Right ventricle myocardium superior (tissue), 1 donor: Measurements from ENCODE around the gene NTPCR. TPM values are rescaled to one million over a fixed set of nuclear protein-coding genes. Genes with fewer than 3 reads are reported as not detected.
A peak's percentile ranks its signal among the peaks of the same experiment; 100 is the strongest.

Experiments used
- ATAC-seq: fragments of 200-7000 bp; cut with Tn5 transposase; one replicate; pipeline ENCODE4 v1.9.1; 2020; ENCODE audit warnings: mild to moderate bottlenecking; ENCODE audit not compliant: poor library complexity
- DNase-seq: peaks from one replicate; pipeline ENCODE4 v3.0.0-alpha.2; 2020
- intact Hi-C: fragments of 100-400 bp; cut with DNase I; formaldehyde crosslinking; loops from one replicate; pipeline ENCODE4 v1.11.2; 2022
- total RNA-seq: library from RNA; stranded (reverse); fragmentation: NEBNext Ultra II Directional; extraction: Animal tissue kit (Norgen Biotek cat#: 25700); gene quantifications from one replicate; pipeline ENCODE4 v1.2.1, GENCODE V29; 2021
- donor health status: DM: no; HTN: yes; CAD: no; lungs with severe emphysema.

The NTPCR gene
- total RNA-seq, 1 donor from 2014 or later, result 56.9 TPM

DNA sequence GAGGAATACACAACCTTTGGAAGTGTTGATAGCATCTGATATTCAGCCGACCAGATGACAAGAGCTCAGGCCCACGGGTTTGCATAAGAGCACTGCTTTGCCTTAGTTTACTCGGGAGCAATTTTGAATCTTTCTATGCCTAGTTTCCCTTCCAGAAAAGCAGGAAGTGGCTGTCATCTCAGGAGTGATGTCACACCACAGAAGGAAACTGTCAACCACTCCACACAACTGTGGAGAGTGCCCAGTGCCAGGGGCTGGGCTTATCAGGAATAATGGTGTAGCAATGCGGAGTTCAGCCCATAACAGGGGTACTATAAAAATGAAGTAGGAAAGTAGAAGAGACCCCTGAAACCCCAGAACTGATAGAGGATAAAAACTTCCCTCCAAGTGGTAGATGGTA, 28.4 kb downstream of the NTPCR start:
- intact Hi-C loops, result no loop called here
- no peak for DNase-seq
- ATAC-seq, result no peak

DNA sequence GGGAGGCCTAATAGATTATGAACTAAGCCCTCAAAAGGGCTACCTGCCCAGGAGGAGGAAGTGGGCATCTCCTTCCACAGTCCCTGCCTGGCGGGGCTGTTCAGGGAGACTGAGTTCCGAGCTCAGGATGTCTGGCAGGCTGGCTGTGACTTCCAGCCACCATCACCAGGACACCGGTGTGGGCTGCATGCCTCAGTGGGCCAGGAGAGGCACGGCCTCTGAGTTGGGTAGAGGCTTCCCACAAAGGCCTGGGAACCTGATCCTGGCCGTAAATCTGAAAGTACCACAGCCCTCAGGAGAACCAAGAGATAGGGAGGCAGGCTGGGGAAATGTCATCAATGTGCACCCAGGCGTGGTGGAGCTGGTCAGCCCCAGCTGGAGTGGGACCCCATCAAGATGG, 29.1 kb downstream of the NTPCR start:
- ATAC-seq (no peak), DNase-seq (no peak)
- intact Hi-C loops, result no loop called here

DNA sequence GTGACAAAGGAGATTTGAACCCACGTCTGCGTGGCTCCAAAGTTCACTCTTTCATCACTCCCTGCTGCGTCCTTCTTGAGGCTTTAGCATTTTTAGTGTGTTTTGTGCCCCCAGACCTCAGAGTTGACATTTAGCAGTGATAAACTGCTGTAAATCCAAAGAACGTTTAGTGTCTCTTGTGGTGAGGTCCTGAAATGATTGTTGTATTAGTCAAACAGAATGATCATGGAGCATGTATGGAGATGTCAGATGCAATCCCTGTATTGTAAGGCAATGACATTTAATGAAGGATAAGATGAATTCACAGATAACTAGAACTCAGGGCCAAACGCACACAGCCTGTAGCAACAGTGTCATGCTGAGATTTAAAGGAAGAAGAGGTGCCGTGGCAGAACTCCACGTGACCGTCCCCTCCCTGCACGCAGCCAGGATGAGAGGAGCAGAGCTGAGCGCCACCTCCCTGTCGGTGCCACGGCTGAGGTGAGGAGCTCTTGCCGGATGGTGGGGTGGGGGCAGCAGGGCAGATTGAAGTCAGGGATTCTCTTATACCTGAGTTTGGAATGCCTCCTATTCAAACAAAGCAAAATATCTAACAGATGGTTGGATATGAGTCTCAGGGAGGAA, 30.1 kb downstream of the NTPCR start:
- intact Hi-C loops, result no loop called here
- DNase-seq, result no peak
- ATAC-seq, result no peak

DNA sequence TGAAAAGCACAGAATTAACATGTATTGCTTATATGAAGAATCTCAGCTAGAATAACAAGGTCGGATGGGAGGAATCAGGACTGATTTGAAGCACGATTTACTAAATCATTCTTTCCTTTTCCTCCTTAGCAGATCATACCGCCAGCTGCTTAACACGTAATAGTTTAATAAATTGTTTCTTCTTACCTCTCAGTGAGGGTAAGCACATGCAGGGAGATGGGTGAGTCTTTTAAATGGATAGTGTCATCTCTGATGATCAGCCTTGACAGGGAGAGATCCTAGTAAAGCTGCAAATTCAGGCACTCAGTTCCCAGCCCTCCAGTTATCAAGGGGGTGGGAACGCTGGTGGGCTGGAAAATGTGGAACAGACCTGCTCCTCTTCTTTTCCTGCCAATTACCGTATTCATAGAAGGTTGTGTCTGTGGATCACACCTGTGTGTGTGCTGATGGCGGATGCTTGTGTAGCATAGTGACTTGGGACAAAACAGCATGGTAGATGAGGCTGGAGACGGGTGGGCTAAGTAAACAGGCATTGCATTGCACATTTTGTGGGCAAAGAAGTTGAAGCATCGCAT, 30.7 kb downstream of the NTPCR start:
- intact Hi-C loops, result no loop called here

DNA sequence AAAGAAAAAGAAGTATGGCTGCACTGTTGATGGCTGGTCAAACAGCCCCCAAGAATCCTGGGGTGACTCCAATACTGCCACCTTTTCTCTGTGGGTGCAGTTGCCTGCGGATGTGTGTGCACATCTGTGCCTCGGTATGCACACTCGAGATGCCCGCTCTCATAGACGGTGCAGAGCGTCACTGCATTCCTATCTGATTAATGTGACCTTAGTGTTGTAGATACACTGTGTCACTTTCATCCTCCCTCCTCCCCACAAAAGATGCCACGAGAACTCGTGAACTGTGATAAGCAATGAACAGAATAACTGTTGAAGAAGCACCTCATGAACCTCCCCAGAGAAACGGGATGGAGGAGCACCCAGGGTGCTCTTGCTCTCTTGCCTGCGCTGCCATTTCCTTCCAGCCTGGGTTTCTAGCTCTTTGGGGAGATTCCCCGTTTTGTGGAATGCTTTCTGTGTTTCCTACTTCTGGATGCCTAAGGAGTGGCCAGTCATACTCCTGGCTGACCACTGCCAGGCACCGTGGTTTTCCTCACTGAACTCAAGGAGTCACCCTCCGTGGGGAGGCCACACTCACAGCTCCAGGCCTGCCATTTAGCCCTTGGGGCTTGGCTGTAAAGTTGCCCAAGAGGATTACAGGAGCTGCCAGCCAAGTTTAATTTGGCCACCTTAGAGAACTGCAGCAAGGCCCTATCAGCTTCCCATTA, 32.0 kb downstream of the NTPCR start:
- DNase-seq, result no peak
- intact Hi-C loops, result no loop called here
- peak; percentile 44 for ATAC-seq

More for the DNA sequence above, 30.7 kb downstream of the NTPCR start:
- no peak for DNase-seq
- no peak for ATAC-seq

DNA sequence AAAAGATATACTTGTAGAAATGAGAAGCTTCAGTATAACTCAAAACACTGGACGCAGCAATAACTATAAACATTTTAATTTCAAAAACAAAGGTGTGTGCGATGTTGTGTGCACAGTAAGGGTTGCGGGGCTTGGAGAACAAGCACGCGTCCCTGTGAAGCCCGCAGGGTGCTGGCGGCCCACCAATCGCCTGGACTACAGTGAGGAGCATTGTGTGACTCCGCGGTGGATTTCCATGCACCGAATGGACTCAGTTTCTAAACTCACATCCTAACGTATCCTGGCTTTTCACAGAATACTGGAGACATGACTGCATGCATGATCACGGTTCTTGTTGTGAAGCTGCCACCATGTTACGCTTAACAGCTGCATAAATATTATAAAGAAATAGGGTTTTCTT, 33.0 kb downstream of the NTPCR start:
- intact Hi-C loops, result no loop called here
- DNase-seq, result no peak
- no peak for ATAC-seq

DNA sequence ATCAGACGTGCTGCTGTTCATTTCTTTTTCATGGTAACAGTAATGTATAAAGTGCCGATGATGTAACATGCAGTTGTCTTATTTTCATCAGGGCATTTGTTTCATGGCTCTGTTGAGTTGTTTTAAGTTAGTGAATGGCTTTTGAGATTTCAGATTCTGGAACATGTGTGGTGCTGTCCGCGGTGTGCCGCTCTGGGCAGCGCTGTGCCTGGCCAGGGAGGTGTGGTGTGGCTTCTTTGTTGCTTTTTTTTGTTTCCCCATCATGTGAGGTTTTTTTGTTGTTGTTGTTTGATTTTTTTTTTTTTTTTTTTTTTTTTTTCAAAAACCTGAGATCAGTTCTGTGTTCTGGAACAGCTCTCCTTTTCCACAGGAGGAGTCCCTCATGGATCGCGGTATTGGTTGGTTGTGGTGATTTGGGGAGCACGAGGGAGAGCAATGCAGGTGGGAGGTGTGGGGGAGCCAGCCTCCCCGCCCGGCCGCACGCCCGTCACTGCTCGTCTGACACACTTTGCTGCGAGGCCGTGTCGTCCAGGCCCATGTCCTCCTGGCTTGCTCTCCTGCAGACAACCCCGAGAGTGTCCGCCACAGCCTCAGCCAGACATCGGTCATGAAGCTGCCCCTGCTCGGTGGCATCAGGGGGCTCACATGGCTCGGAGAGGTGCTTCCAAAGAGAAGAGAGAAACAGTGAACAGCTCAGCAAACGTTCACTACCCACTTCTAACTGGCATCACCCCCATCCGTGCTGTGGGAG, 33.6 kb downstream of the NTPCR start:
- intact Hi-C loops, result no loop called here
- no peak for DNase-seq
- ATAC-seq, result no peak

DNA sequence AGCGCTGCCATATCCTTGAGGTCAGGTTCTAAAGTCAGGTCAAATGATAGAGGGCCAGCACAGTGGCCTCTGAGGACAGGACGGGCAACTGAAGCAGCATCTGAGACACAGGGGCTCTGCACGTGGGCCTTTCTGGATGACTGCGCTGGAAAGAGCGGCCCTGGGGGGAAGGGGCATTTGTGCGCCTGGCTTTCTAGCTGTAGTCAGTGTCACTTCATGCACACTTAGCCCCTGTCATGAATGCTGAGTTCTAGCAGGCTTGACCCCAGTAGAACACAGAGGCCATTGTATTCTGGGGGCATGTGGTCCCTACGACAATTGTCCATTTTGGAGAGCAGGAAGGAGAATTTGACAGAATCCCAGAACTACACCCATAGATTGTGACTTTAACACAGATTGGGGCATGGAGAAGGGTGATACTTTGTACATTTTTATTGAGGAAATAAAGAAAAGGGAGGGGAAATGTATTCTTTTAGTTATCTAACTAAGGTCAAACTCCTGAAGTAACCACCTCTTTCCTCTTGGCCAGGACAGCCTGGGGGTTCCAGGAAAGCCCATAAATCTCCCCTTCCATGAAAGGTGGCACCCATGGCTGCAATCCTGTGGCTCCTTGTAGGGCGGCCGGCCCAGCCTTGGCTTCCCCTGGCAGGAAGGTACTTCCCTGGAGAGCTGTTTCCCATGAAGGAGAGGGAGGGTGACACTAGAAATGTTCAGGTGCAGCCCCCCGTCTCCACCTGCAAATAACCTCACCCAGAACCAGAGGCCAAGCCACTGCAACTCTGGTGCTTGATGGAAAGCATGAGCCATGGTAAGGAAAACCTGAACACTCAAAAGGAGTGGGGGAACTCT, 34.4 kb downstream of the NTPCR start:
- DNase-seq (no peak), ATAC-seq (no peak)
- intact Hi-C loops, result no loop called here

DNA sequence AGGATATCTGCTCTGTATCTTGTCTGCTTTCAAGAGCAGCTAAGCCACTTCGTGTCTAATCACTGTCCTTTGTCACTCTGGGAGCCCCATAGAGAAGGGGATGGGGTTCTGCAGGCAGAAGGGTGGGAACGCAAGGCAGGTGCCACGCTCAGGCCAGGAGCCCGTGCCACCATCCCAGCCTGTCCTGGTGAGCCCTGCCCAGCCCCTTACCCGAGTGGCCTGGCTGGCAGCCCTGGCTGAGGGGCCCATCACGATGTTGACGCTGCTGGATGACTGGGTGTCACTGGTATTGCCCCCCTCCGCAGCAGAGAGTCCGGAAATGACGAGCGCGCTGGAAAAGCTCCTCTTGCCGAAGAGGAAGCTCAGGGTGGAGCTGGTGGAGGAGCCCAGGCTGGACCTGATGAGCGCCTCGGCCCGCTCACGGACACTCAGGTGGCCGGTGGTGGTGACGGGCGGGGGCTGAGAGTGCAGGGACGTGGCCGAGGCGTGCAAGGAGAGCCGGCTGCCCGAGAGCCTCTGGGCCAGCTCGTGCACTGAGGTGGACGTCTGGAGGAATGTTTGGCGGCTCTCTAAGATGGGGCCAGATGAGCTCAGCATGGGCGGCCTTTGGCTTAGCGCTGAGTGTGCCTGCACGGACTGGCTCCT, 35.6 kb downstream of the NTPCR start:
- DNase-seq (no peak), ATAC-seq (no peak)
- intact Hi-C loops, result no loop called here

DNA sequence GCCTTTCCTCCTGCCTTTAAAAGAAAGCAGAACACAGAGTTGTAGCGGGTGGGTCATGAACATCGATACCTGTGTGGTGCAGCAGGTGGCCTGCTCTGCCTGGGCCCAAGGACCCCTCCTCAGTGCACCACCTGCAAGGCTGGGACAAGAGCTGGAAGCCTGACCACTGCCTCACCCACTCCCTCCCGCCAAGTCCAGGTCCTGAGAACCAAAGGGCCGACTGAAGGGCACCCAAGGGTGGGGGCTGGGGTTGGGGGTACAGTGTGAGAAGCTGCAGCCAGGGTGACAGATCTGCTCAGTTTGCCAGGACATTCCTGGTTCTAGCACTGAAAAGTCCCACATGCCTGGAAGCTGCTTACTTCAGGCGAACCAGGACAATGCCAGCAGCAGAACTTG, 36.1 kb downstream of the NTPCR start:
- ATAC-seq (peak; percentile 53), DNase-seq (no peak)
- intact Hi-C loops, result no loop called here

DNA sequence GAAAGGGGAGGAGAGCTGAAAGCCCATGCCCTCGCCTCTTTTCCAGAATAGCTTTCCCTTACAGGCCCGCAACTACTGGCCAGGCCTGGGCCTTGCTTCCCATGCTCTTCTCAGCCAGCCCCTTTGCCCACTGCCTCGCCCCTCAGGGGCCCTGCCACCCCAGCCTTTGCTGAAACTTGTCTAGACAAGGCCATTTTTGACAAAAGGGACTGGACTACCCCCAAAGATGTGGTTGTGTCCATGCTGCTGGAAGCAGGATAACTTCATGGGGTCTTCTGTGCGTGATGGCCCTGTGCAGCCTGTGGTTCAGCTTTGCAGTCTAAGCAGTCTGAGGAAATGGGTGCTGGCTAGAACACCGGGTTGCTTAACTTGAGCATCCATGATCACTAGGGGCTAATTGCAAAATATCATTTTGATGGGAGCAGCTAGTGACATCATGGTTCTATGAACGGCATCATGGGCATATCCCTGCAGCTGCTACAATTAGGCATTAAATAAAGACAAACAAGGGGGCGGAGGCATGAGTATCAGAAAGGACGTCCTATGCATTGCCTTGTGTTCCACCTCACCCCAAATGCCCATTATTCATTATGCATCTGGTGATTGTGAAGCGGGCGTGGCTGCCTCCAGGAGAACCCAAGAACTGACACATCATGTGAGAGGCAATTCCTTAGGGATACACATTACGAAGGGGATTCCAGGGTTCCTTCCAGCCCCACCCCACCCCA, 36.8 kb downstream of the NTPCR start:
- intact Hi-C loops, result no loop called here
- DNase-seq (no peak), ATAC-seq (no peak)

DNA sequence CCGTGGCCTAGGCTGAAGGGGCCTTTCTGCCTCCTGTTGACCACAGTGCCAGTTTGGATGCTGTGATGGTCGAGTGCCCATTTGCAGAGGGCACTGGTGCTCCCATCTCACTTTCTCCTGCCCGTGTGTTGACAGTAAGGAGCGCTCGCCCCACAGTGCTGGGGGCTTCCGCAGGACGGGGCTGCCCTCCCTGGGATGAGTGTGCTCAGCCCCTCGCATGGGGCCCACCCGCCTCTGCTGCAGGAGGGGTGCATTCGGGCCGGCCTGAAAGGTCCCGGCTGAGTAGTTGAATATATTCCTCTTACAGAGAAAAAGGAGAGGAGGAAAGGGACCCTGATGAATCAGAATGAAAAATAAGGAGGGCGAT, 37.3 kb downstream of the NTPCR start:
- intact Hi-C loops, result no loop called here
- ATAC-seq, result no peak
- no peak for DNase-seq

DNA sequence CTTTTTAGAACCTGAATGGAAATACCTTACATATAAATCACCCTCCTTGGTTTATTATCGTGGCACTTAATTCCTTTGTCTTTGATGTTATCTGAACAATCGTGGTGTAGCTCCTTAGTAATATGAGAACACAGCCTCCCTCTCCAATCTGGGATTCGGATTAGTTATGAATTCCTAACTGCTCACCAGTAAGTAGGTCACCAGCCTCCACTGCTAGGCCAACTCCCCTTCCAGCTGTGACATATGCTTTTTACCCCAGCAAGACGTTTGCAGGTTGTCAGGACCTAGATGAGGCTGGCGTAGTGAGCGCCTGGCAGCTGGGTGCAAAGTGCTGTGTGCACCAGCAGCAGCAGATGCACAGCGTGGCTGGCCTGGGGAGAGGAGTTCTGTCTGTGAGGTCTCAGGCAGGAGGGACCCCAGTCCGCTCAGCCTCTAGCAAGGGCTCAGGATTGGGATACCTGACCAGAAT, 38.2 kb downstream of the NTPCR start:
- intact Hi-C loops, result no loop called here
- ATAC-seq, result no peak

DNA sequence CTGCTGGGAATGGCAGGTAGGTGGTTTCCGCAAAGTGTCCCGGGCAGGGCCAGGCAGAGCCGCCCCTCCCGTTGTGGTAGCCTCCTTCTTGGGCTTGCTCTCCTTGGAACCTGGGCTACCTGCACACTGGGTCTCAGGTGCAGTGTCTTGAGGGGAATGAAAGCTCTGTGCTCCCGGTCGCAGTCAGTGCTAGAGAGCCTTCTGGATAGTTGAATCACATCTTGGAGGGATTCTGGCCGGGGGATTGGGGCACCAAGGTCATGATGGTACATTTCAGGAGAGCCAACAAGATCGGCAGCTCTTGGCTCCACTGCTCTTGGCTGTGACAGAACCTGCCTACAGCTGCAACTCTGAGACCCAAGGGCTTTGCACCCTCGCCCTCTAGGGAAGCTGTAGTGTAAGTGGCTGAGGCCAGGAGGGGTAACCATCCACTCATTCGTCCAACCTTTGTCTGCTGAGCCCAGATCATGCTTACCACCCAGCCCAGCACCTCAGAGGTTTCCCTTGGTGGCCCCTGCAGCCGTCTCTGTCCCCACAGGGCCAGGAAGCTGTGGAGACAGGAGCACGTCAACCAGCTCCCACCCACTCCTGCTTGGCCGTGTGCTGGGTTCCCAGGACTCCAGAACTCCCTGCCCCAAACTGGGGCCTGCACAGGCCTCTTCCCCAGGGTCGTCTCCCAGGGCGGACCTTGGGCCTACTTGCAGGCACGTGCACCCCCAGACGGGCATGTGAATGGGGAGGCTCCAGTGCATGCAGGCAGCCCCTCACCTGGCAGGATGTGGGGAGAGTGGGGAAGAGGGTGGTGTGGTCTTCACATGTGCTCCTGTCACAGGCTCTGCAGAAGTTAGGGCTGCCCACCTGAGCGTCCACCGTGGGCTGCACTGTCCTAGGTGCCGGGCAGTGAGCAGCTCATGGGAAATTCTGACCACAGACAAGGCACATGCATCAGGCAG, 40.0 kb downstream of the NTPCR start:
- no peak for ATAC-seq
- no peak for DNase-seq
- intact Hi-C loops, result no loop called here

More for the DNA sequence above, 38.2 kb downstream of the NTPCR start:
- DNase-seq, result no peak

DNA sequence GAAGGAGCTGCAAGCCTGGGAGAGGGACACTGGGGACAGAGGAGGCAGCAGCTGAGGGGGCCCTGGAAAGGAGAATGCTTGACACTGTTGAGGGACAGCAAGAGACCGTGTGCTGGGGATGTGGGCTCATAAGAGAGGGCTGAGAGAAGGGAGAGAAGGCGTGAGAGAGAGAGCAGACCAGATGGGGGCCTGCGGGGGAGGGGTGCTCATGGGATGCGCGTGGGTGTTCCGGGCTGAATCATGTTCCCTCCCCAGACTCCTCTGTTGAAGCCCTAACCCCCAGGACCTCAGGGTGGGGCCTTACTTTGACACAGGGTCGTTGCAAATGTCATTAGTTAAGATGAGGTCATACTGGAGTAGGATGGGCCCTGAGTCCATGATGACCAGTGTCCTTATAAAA, 40.8 kb downstream of the NTPCR start:
- intact Hi-C loops, result no loop called here
- ATAC-seq, result no peak
- DNase-seq, result no peak

DNA sequence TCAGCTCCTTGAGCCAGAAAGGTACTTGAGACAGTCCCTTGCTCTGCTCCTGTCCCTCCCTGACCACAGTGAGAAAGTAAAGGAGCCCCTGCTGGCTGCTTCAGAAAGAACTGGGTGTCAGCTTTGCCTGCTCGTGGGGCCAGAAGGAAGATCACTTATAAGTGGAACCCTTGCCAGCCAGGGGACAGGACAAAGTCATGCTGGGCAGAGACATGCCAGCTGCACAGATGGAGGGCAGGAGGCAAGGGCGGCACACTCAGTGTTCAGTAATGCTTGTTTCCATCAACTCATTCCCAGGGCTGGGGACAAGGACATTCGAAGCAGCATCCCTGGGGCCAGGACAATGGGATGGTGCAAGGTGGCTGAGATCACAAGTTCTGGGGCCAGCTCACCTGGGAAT, 41.8 kb downstream of the NTPCR start:
- intact Hi-C loops, result no loop called here
- ATAC-seq, result peak; percentile 90
- DNase-seq, result peak; percentile 59

DNA sequence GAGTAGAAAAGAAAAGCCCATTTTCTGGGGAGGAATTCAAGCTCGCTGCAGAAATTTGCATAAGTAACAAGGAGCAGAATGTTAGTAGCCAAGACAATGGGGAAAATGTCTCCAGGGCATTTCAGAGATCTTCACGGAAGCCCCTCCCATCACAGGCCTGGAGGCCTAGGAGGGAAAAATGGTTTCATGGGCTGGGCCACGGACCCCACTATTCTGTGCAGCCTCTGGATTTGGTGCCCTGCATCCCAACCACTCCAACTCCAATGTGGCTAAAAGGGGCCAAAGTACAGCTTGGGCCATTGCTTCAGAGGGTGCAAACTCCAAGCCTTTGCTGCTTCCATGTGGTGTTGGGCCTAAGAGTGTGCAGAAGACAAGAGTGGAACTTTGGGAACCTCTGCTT, 43.1 kb downstream of the NTPCR start:
- ATAC-seq, result no peak
- DNase-seq, result no peak
- intact Hi-C loops, result no loop called here
